HG03558 (cell line): ENCODE measurements around the gene BRSK2.
"Not testable (repeated sequence)": the region's sequence is repeated elsewhere in the genome, so short reads cannot be mapped to it uniquely, and the experiment has no call there.

Source experiments
- ATAC-seq: cut with Tn5 transposase; IDR thresholded peaks from one replicate; pipeline ENCODE4 v1.9.1; 2021; ENCODE audit warnings: moderate number of reproducible peaks; ENCODE audit not compliant: unreplicated experiment; ENCODE audit errors: extremely low read depth

Gene BRSK2

DNA sequence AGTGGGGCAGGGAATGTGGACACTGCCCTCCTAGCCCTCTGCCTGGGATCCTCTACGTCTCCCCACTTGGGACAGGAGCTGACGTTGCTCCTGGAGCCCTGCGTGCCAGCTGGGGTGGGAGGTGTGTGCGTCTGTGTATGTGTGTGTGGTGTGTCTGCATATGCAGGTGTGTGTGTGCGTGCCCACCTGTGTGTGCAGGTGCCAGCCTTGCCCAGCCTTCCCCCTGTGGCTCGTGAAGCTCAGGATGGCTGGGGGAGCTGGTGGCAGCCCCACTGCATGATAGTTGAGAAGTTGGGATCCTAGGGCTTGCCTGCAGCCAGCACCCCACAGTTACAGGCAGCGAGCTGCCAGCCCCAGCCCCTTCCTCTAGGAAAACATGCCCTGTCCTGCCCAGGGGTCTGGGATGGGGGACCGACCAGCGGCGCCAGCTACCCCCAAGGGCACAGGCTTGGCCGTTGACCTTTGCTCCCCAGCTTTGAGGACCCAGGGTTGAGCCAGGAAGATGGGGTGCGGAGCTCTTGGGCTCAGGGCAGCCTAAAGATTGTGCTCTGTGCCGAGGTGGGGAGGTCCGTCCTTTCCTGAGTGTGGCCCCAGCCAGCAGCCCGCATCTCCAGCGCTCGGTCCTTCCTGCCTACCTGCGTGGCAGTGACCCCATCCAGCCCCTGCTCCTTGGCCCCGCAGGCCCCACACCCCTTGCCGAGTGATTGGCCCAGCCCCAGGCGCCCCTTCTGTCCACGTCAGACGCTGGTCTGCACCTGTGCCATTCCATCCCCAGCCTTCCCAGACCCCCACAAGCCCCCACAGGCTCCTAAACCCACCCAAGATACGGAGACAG is 15.7 kb downstream of the BRSK2 start:
- ATAC-seq = no peak

DNA sequence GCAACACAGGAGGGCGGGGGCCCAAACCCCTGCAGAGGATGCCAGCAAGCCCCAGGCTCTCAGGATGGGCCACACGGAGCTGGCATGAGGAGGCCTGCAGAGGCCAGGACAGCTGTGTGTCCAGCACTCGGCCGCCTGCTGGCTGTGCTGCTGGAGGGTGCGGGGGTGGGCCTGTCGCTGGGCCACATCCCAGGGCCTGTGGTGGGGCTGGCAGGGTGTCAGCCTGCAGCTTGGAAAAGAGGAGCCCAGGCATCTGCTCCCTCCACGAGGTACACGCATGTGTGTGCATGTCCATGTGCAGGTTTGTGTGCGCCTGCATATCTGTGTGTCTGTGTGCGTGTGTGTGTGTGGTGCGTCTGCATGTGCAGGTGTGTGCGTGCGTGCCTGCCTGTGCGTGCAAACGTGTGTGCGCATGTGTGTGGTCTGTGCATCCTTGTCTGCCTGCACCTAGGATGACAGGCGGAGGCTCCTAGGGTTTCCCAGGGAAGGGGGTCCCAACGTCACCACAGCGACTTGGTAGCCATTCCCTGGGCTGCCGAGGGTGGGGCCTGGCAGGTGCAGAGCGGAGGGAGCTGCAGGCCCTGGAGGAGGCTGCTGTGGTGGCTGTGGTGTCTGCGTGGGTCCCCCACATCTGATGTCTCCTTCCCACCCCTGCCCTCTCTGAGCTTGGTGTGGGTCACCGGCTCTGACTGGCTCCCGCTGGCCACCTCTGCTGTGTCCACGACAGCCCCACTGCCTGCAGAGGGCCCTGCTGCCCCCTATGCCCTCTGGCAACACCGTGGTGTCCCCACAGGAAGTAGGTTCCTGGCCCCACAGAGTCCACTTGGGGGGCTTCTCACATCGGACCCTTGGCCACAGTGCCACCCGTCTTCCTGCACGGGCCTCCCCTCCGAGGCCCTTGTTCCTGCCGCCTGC is 17.1 kb downstream of the BRSK2 start:
- ATAC-seq = no peak

DNA sequence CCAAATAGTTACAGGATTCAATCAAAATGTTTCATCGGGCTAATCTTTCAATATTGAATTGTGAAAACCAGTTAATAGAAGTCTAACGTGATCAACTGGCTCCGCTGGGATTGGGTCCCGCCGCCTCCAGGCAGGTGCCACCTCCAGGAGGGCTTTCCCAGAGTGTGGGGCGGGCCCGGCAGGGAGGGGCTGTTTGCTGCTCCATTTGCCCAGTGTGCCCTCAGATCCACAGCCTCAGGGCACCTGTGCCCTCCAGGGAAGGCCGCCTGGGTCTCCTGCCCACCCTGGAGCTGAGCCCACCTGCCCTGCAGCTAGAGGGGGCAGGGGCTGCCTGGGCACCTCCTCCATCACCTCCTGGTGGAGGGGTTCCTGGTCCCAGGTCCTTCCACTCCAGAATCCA is 17.9 kb downstream of the BRSK2 start:
- no peak for ATAC-seq

DNA sequence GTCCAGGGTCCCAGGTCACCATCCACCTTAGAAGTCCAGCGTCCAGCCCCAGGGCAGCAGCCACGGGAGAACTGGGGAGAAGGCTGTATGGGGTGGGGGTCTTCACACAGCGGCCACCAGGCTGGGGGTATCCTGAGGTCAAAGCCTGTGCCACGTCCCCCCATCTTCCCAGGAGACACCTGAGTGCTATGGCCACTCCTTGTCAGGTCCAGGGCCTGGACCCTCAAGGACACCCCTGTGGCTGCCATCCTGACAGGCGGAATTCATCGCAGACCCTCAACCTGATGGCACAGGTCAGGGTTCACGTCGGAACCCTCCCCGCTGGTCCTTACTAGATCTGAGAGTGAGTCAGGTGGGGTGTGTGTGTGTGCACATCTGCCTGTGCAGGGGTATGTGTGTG is 18.6 kb downstream of the BRSK2 start:
- ATAC-seq = no peak

DNA sequence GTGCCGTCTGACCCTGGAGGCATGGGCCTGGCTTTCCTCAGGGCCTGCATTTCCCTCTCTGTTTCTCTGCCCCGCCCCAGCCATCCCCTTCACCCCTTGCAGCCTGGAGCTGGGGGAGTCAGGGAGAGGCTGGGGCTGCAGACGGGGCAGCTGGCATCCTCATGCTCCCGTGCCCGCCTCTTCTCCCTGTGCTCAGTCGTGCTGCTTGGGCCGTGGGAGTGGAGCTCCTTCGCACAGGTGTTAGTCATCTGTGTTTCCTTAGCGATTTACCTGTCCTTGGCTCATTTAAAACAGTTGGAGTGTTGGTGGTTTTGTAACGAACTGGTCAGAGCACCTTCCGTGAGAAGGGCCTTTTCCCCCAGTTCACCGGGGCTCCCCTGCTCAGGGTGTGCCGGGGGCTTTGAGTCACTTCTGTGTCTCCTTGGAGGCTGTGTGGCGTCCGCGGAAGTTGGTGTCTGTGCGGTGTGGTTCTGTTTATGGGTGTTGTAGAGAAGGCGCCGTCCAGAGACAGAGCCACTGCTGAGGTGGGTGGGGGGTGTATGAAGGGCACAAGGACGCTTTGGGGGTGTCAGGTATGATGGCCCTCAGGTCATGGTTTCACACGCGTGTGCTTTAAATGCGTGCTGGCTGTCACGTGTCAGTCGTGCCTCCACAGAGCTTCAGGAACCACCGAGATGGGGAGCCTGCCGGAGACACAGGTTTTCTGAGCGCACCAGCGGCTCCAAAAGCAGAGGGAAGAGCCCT is 19.5 kb downstream of the BRSK2 start:
- ATAC-seq = no peak

DNA sequence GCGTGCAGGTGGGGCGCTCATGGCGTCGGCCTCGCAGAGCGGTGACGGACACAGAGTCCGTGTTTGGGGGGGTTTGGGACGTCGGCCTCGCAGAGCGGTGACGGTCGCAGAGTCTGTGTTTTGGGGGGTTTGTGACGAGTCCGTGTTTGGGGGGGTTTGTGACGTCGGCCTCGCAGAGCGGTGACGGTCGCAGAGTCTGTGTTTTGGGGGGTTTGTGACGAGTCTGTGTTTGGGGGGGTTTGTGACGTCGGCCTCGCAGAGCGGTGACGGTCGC is 20.1 kb downstream of the BRSK2 start:
- not testable (repeated sequence) for ATAC-seq

DNA sequence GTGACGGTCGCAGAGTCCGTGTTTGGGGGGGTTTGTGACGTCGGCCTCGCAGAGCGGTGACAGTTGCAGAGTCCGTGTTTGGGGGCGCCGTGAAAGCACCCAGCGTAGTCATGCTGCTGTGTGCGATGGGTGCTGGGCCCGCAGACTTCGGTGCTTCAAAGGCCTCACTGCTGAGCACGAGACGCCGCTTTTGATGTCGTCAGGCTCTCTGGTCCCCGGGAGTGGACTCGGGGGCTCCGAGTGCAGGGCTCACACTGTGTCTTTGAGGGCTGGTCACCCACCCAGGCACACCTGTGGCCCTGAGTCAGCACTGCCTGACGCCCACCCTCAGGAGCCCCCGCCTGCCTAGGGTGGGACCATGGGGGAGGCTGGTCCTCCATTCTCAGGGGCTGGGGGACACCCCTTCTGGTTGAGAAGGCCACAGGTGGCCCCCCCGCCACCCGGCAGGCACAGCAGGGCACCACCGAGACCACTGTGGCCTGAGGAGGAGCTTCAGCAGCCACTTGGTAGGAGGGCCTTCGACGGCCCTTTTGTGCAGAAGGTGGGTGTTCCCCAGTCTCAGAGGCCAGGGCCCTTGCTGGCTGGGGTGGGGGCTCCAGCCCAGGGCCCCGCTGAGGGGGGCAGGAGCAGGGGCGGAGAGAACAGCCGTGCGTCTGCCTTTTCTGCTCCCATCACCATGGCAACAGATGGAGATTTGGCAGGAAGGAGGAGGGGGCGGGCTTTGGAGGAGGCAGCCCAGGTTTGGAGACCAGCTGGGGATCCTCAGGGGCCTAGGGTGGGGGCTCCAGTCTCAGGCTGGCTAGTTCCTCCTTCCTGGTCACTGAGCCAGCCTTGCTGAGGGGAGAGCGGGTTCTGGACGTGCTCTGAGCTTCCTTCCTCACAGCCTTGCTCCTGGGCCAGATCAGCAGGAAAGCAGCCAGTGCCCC is 20.9 kb downstream of the BRSK2 start:
- ATAC-seq = no peak

DNA sequence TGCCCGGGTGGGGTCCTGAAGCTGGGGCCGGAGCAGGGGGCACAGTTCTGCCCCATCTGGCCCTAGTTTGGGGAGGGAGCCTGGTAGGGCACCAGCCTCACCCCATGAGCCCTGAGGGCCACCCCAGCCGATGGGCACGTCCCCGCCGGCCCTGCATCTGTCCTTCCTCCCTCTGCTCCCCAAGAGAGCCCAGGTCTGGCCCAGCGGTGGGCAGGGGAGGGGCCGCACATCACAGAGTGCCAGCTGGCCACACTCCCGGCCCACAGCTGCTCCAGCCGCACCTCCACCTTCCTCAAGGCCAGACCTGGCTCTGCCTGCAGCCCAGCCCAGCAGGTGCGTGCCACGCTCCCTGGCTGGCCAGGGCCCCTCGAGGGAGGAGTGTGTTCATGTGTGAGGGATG is 21.6 kb downstream of the BRSK2 start:
- no peak for ATAC-seq

DNA sequence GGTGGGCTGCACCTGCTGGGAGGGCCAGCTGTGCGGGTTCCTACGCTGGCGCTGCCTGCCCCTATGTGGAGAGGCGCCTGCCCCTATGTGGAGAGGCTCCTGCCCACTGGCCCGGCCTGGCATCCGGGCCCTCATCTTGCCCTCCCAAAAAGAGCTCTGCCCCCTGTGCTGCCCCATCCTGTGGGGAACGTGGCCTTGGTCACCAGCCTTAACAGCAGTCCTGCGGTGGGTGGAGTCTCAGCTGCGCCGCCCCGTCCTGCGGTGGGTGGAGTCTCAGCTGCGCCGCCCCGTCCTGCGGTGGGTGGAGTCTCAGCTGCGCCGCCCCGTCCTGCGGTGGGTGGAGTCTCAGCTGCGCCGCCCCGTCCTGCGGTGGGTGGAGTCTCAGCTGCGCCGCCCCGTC is 22.0 kb downstream of the BRSK2 start:
- ATAC-seq = not testable (repeated sequence)

DNA sequence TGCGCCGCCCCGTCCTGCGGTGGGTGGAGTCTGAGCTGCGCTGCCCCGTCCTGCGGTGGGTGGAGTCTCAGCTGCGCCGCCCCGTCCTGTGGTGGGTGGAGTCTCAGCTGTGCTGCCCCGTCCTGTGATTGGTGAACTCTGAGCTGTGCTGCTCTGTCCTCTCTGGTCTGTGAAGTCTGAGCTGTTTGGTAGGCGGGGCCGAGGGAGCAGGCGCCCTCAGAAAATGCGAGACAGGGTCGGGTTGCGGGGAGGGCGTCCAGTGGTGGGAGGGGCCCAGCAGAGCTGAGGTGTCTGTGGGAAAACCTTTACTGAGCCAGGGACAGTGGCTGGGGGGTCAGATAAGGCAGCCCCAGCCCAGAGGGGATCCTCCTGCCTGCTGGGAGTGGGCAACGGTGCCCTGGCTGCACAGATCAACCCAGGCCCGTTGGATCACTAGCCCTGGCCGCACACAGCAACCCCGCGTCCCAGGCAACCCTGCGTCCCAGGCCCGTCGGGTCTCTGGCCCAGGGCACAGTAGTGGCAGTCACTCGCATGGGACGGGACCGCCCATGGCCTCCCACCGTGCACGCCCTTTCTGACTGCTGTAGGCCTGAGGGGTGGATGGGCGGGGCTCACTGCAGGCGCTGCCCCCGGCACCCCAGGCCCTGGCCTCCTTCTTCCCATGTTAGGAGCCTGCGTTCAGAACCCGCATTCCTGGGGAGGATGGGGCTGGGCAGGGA is 22.8 kb downstream of the BRSK2 start:
- no peak for ATAC-seq

DNA sequence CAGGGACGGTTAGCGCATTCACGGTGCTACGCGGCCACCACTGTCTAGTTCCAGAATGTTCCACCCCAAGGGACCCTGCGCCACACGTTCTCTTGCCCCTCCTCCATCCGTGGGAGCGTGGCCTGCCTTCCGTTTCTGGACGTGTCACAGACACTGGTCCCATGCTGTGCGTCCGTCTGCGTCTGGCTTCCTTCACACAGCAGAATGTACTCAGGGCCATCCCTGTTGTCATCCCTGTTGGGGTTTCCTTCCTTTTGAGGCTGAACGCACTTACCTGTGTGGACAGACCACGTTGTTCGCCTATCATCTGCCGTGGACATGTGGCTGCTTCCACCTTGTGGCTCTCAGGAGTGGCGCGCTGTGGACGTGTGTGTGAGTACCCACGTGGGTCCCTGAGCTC is 24.9 kb downstream of the BRSK2 start:
- ATAC-seq = no peak

DNA sequence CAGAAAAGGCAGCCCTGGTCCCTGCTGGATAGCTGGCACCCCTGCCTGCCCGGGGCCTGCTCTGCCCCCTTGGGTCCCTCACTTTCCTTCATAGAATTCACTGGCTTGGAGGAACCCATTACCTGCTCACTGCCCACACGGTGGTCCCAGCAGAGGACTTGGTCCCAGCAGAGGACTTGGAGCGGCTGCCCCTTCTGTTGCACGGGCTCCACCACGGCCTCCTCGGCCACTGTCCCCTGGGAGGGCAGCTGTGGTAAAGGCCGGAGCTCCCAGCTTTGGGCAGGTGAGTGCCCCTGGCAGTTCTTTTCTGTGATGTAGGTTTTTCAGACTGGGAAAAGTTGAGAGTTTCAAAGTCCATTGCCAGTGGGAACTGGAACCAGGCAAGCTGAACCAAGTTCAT is 25.9 kb downstream of the BRSK2 start:
- ATAC-seq = no peak

DNA sequence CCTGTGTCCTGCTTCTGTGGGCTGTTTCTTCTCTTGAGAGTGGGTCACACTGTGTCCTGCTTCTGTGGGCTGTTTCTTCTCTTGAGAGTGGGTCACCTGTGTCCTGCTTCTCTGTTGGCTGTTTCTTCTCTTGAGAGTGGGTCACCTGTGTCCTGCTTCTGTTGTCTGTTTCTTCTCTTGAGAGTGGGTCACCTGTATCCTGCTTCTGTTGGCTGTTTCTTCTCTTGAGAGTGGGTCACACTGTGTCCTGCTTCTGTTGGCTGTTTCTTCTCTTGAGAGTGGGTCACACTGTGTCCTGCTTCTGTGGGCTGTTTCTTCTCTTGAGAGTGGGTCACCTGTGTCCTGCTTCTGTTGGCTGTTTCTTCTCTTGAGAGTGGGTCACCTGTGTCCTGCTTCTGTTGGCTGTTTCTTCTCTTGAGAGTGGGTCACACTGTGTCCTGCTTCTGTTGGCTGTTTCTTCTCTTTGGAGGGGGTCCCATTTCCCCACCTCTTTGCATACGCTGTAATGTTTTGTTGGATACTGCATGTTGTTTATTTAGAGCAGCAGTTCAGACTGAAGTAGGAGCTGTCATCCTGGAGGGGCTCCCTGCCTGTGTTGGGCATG is 28.6 kb downstream of the BRSK2 start:
- ATAC-seq = not testable (repeated sequence)

DNA sequence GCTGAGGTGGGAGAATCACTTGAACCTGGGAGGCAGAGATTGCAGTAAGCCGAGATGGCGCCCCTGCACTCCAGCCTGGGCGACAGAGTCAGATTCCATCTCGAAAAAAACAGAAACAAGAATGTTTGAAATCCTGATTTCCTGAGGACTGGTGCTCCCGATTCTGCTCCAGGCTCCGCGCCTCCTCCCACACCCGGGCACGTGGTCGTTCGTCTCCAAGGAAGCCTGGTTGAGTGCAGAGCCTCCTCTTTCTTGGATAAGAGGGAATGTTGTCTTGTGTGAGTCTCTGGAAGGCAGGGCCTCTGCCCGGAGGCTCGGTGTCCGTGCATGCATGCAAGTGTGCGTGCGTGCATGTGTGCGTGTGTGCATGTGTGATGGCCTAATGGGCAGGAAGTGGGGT is 30.1 kb downstream of the BRSK2 start:
- ATAC-seq = no peak

DNA sequence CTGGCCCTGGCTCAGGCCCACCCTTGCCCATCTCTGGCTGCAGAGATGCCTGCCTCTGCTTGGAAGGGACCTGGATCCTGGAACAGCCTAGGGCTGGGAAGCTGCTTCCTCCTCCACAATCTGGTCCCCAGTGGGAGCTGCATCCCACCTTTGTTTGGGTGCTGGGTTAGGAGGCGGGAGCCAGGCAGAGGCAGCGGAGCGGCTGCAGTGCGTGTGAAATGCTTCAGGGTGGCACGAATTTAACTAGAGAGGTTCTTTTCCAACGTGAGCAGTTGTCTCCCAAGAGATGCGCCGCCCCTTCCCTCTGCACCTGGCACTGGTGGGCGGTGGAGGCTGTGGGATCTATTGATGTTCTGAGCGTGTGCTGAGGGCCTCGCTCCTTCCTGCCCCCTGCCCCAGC is 31.6 kb downstream of the BRSK2 start:
- ATAC-seq = no peak

DNA sequence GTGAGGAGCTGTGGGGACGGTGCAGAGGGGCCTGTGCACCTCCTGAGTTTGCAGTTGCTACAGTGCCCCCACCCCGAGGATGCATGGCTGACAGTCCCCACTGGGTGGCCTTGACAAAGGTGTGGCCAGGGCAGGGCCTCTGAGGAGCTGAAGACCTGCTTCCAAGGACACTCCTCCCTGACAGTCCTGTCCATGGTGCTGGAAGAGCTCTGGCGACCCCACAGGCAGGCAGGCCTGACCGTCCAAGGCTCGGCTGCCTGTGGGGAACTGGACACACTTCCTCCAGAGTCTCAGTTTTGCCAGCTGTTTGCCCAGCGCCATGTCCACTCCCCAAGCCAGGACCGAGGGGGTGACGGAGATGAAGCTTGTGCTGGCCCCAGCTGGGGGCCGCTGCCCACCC is 32.7 kb downstream of the BRSK2 start:
- no peak for ATAC-seq

DNA sequence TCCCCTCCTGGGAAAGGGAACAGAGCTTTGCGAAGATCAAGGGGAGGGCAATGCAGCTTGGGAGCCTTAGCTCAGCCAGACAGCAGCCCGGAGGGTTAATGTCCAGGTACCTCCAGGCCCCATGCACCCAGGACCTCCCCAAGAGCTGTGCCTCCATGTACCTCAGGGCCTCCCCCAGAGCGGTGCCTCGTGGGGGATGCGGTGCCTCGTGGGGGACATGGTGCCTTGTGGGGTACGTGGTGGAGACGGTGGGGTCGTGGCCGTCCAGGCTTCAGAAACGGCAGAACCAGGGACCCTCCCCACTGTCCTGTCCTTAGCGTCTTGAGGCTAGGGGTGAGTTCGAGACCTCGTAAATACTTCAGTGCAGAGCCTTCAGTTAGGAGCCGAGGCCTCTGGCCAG is 33.2 kb downstream of the BRSK2 start:
- ATAC-seq = no peak

DNA sequence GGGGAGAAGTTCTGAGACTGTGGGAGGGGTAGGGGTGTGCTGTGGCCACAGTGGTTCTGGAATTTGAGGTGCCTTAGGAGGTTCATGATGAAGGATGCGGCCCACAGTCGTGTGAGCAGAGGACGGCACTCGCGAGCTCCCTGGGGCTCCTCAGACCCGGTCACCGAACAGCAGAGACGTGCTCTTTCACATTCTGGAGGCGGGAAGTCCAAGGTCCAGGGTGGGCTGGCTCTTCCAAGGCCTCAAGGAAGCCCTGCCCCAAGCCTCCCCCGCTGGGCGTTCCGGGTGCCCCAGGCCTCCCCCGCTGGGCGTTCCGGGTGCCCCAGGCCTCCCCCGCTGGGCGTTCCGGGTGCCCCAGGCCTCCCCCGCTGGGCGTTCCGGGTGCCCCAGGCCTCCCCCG is 33.7 kb downstream of the BRSK2 start:
- ATAC-seq = not testable (repeated sequence)

DNA sequence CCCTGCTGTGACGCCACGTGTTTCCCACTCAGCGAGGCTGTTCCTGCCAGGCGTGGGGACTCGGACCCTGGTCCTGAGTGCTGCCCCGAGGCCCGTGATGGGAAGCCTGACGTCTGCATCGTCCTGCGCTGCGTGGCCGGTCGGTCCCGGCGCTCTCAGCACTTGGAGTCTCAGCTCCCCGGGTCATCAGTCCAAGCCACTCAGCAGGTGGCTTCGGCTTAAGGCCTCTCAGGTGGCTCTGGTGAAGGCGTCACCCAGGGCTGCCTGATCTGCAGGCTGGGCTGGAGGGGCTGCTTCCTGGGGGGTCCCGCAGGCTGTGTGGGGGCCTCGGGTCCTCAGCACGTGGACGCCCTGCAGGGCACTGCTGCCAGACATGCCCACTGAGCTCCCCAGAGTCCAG is 35.3 kb downstream of the BRSK2 start:
- ATAC-seq = no peak
